NCI-H1105 treated with DMSO at 0.1 percent for 48 hours (cell line): Measurements from ENCODE around the gene CHRD.

Experiments used
- DNase-seq: peaks from one replicate; lab custom pipeline; 2025; lab: John Stamatoyannopoulos, UW

The CHRD gene

GRCh38 chr3:184346480-184347190 lies 33.2 kb upstream of the CHRD start:
- DNase-seq, result no peak

- no peak for DNase-seq
These were observed 32.4 kb upstream of the CHRD start for GRCh38 chr3:184347321-184348056.

- no peak for DNase-seq
These were observed 31.8 kb upstream of the CHRD start for GRCh38 chr3:184348057-184348382.

GRCh38 chr3:184349563-184350470 lies 30.0 kb upstream of the CHRD start:
- DNase-seq, result no peak

GRCh38 chr3:184350618-184351017 lies 29.2 kb upstream of the CHRD start:
- DNase-seq, result no peak

- no peak for DNase-seq
These were observed 28.2 kb upstream of the CHRD start for GRCh38 chr3:184351511-184352148.

GRCh38 chr3:184352149-184352785 lies 27.6 kb upstream of the CHRD start:
- DNase-seq, result no peak

- DNase-seq, result no peak
These were observed 26.8 kb upstream of the CHRD start for GRCh38 chr3:184352897-184353545.

GRCh38 chr3:184353546-184353941 lies 26.3 kb upstream of the CHRD start:
- no peak for DNase-seq

GRCh38 chr3:184354121-184354728 lies 25.6 kb upstream of the CHRD start:
- DNase-seq, result peak; percentile 16

- no peak for DNase-seq
These were observed 25.1 kb upstream of the CHRD start for GRCh38 chr3:184354754-184355153.

GRCh38 chr3:184355261-184356040 lies 24.4 kb upstream of the CHRD start:
- DNase-seq, result no peak

GRCh38 chr3:184357248-184358123 lies 22.4 kb upstream of the CHRD start:
- no peak for DNase-seq

- no peak for DNase-seq
These were observed 21.6 kb upstream of the CHRD start for GRCh38 chr3:184358124-184358767.

- no peak for DNase-seq
These were observed 20.9 kb upstream of the CHRD start for GRCh38 chr3:184358921-184359350.

- no peak for DNase-seq
These were observed 20.2 kb upstream of the CHRD start for GRCh38 chr3:184359610-184360009.

- DNase-seq, result no peak
These were observed 19.6 kb upstream of the CHRD start for GRCh38 chr3:184360070-184360928.
